CMK (cell line): Measurements from ENCODE around the gene DEGS2.

ENCODE experiments used
- DNase-seq: peaks from one replicate; pipeline ENCODE4 v3.0.0-alpha.2; 2010; ENCODE audit warnings: low read depth

The DEGS2 gene

GRCh38 chr14:100148837-100149731, 10.4 kb downstream of the DEGS2 start:
- no peak for DNase-seq

GRCh38 chr14:100147691-100148464, 11.6 kb downstream of the DEGS2 start:
- no peak for DNase-seq

GRCh38 chr14:100147181-100147631, 12.2 kb downstream of the DEGS2 start:
- DNase-seq: no peak

GRCh38 chr14:100146531-100147091, 12.8 kb downstream of the DEGS2 start:
- DNase-seq: no peak

- no peak for DNase-seq
Observed at GRCh38 chr14:100145682-100146464, 13.6 kb downstream of the DEGS2 start.

- no peak for DNase-seq
Observed at GRCh38 chr14:100144996-100145646, 14.3 kb downstream of the DEGS2 start.

- DNase-seq: no peak
Observed at GRCh38 chr14:100144645-100144995, 14.8 kb downstream of the DEGS2 start.

- no peak for DNase-seq
Observed at GRCh38 chr14:100143934-100144333, 15.5 kb downstream of the DEGS2 start.

- DNase-seq: no peak
Observed at GRCh38 chr14:100143523-100143922, 15.9 kb downstream of the DEGS2 start.

- peak; percentile 89 for DNase-seq
Observed at GRCh38 chr14:100142073-100143040, 17.1 kb downstream of the DEGS2 start.

- DNase-seq: no peak
Observed at GRCh38 chr14:100141098-100141497, 18.3 kb downstream of the DEGS2 start.

- DNase-seq: no peak
Observed at GRCh38 chr14:100140452-100141078, 18.9 kb downstream of the DEGS2 start.

- no peak for DNase-seq
Observed at GRCh38 chr14:100138955-100139354, 20.5 kb downstream of the DEGS2 start.

- DNase-seq: peak; percentile 34
Observed at GRCh38 chr14:100138082-100138787, 21.2 kb downstream of the DEGS2 start.

GRCh38 chr14:100137173-100137572, 22.3 kb downstream of the DEGS2 start:
- no peak for DNase-seq

- DNase-seq: no peak
Observed at GRCh38 chr14:100135784-100136183, 23.7 kb downstream of the DEGS2 start.

- DNase-seq: no peak
Observed at GRCh38 chr14:100135073-100135472, 24.4 kb downstream of the DEGS2 start.

GRCh38 chr14:100134586-100134985, 24.9 kb downstream of the DEGS2 start:
- DNase-seq: no peak

GRCh38 chr14:100132903-100133510, 26.4 kb downstream of the DEGS2 start:
- no peak for DNase-seq
